ENCODE measurements around the gene TMEM253.

TMEM253 gene

GRCh38 chr14:21099596-21099985 lies 1.3 kb upstream of the TMEM253 start:
- H3K4me3 ChIP-seq (ENCODE audit: low read length) = peak overlapping the region; percentile 53
- no peak for TF ChIP-seq CTCF (IDR thresholded peaks at IDR 0.05; ENCODE audit: insufficient read depth, low read depth, low read length, missing control alignments)
- DNase-seq (ENCODE audit: low read depth) = no peak

- no peak overlapping the region for H3K4me3 ChIP-seq (ENCODE audit: low read length)
- DNase-seq (ENCODE audit: low read depth) = peak; percentile 57
- no peak for TF ChIP-seq CTCF (IDR thresholded peaks at IDR 0.05; ENCODE audit: insufficient read depth, low read depth, low read length, missing control alignments)
These were observed 1.0 kb downstream of the TMEM253 start for GRCh38 chr14:21101802-21102413.

GRCh38 chr14:21102521-21103410 lies 1.9 kb downstream of the TMEM253 start:
- no peak for DNase-seq (ENCODE audit: low read depth)
- H3K4me3 ChIP-seq (ENCODE audit: low read length) = peak overlapping the region; percentile 75
- TF ChIP-seq CTCF (IDR thresholded peaks at IDR 0.05; ENCODE audit: insufficient read depth, low read depth, low read length, missing control alignments) = no peak

- peak overlapping the region; percentile 75 for H3K4me3 ChIP-seq (ENCODE audit: low read length)
- no peak for DNase-seq (ENCODE audit: low read depth)
- no peak for TF ChIP-seq CTCF (IDR thresholded peaks at IDR 0.05; ENCODE audit: insufficient read depth, low read depth, low read length, missing control alignments)
These were observed 2.5 kb downstream of the TMEM253 start for GRCh38 chr14:21103411-21103709.

- peak; percentile 96 for DNase-seq (ENCODE audit: low read depth)
- H3K4me3 ChIP-seq (ENCODE audit: low read length) = peak overlapping the region; percentile 75
- peak; percentile 73 for TF ChIP-seq CTCF (IDR thresholded peaks at IDR 0.05; ENCODE audit: insufficient read depth, low read depth, low read length, missing control alignments)
These were observed 3.0 kb downstream of the TMEM253 start for GRCh38 chr14:21103710-21104447.

- TF ChIP-seq CTCF (IDR thresholded peaks at IDR 0.05; ENCODE audit: insufficient read depth, low read depth, low read length, missing control alignments) = peak; percentile 99
- peak; percentile 88 for DNase-seq (ENCODE audit: low read depth)
- H3K4me3 ChIP-seq (ENCODE audit: low read length) = peak overlapping the region; percentile 75
These were observed 3.7 kb downstream of the TMEM253 start for GRCh38 chr14:21104448-21105060.
